ENCODE data around the gene SCG3. TPM values are rescaled to one million over a fixed set of nuclear protein-coding genes. Genes with fewer than 3 reads are reported as not detected.

SCG3 gene
- under 0.01 TPM in 1 of 2 replicates, not detected in the other for total RNA-seq

DNA sequence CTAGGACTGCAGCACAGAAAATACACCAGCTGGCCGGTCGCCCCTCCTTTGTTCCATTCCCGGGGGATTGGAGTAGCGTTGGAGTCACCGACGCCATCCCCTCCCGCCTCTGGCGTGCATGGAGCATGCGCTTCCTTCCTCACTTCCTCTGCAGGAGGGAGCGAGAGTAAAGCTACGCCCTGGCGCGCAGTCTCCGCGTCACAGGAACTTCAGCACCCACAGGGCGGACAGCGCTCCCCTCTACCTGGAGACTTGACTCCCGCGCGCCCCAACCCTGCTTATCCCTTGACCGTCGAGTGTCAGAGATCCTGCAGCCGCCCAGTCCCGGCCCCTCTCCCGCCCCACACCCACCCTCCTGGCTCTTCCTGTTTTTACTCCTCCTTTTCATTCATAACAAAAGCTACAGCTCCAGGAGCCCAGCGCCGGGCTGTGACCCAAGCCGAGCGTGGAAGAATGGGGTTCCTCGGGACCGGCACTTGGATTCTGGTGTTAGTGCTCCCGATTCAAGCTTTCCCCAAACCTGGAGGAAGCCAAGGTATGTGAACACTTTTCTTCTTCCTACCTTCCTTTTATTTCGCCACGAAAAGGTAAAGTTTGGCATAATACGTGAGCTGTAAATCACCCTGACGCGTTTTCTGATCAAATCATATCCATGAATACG is at the start of gene SCG3:
SCG3 (plus strand) TSS at position 201 of the 661 bp plus-strand sequence; CDS start at position 454, 253 bp downstream.

DNA sequence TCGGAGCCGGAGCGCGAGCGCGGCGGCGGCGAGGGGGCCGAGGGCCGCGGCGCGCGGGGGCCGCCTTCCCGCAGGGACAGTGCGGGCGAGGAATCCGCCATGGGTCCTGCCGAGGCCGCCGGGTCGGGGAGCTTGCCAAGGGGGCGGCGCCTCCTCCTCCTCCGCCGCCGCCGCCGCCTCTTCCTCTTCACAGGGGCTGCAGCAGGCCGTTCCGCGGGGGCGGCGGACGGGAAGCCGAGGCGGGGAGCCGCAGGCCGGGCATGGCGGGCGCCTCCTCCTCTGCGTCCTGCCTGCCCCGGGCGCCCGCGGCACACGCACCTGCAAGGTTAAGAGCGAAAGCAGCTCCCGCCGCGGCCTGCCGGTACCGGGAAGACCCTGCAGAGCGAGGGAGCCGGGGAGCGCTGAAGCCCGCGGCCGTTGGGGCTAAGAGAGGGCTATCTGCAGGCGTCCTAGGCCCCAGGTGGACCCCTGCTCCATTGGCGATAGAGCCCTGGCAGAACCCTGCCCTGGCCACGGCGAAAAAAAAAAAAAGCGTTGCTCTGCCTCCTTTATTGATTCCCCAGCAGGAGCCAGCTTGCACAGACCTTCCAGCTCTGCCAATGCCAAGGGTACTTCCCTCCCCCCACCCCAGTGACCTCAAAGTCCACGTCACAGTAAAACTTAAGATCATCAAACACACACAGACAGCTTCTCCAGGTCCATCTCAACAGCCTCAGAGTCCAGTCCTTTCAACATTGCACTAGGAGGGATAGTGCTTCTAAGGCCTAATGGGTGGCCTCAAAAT is 56.4 kb downstream of the SCG3 start, which contains the start of gene LYSMD2:
LYSMD2 (minus strand) TSS at position 134 of the 784 bp plus-strand sequence; CDS start at position 101, 33 bp downstream.

DNA sequence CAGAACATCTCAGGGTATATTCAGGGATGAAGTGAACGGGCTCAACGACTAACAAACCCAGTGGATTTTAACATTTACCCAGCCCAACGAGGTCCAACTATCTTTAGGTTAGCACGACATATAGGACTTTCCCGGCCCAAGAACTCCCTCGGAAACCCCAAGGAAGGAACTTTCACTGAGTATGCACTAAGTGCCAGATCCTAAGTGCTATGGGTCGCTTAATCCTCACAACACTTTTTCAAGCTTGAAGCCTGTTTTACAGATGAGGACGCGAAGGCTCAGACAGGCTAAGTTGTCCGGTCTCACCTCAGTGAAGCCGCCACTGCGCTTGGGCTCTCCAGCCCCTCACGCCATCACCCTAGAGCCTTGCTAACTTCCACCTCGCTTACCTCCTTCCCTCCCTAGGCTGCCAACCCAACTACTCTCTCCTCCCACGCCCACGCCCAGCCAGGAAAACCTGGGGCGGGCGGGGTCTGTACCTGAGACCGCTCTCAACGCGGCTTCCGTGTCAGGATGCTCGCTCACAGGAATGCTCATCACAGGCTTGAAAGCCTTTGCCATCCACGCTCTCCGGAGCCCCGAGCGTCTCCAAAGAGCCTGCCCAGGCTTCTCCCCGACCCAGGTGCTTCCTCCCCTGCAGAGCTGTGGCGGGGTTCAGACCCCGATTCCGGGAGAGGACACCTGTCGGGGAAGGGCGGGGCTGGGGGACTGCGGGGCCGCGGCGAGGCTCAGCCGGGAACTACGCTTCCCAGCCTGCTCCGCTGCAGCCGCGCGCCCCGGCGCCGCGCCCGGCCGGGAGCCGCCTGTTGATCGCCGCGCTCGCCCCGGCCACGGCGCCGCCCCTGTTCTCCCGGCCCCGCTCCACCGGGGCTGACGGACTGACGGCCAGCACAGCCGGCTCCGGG is 69.7 kb downstream of the SCG3 start, which contains the start of gene TMOD2:
TMOD2 (plus strand) TSS at position 806 of the 905 bp plus-strand sequence. CDS start 14,845 bp downstream, outside the sequence.

Other genes starting within 250 kb of the SCG3 start
- 38.5 and 46.7 TPM in 2 replicates for gene DMXL2, start 58.7 kb upstream of the SCG3 start, total RNA-seq
- gene LYSMD2, start 56.2 kb downstream of the SCG3 start, total RNA-seq = 4.8 and 5.4 TPM in 2 replicates
- gene TMOD2, start 70.1 kb downstream of the SCG3 start, total RNA-seq = 6.9 and 9.3 TPM in 2 replicates
- 56.2 and 65.0 TPM in 2 replicates for gene TMOD3, start 148.2 kb downstream of the SCG3 start, total RNA-seq